Mesenchymal stem cell (in vitro differentiated cells and primary cell): ENCODE results near the gene NAALADL2.
"Not testable (repeated sequence)": the region's sequence is repeated elsewhere in the genome, so short reads cannot be mapped to it uniquely, and the experiment has no call there.

ENCODE experiments used
- DNase-seq: peaks from one replicate; pipeline ENCODE4 v3.0.0-alpha.2; 2013
- H2AFZ ChIP-seq: one replicate; pipeline ENCODE4 v1.6.1; 2013; ENCODE audit warnings: low read depth, mild to moderate bottlenecking, control low read depth, inconsistent platforms, low read length, moderate library complexity
- H2AK5ac ChIP-seq: 2 replicates; pipeline ENCODE4 v1.6.1; 2013; ENCODE audit warnings: low read length, moderate library complexity, mild to moderate bottlenecking, inconsistent platforms; ENCODE audit not compliant: severe bottlenecking
- H2BK120ac ChIP-seq: one replicate; pipeline ENCODE4 v1.6.1; 2013; ENCODE audit warnings: low read depth, mild to moderate bottlenecking, inconsistent platforms, low read length, moderate library complexity
- H2BK12ac ChIP-seq, 2 experiments: one replicate each; pipeline ENCODE4 v1.6.1; 2013; ENCODE audit warnings: inconsistent platforms in 2 of 2, low read length in 2 of 2, mild to moderate bottlenecking in 2 of 2, moderate library complexity in 2 of 2, control low read depth in 1 of 2
- H2BK15ac ChIP-seq: one replicate; pipeline ENCODE4 v1.6.1; 2013; ENCODE audit warnings: mild to moderate bottlenecking, low read depth, inconsistent platforms; ENCODE audit not compliant: poor library complexity, severe bottlenecking
- H2BK5ac ChIP-seq: 2 replicates; pipeline ENCODE4 v1.6.1; 2013; ENCODE audit warnings: low read depth, mild to moderate bottlenecking, low read length, control low read depth, inconsistent platforms; ENCODE audit not compliant: poor library complexity, severe bottlenecking
- H3K14ac ChIP-seq, 2 experiments: one replicate each; pipeline ENCODE4 v1.6.1; 2013; ENCODE audit warnings: inconsistent platforms in 2 of 2, low read length in 2 of 2, control low read depth in 1 of 2, mild to moderate bottlenecking in 1 of 2, moderate library complexity in 1 of 2
- H3K18ac ChIP-seq, 2 experiments: one replicate each; pipeline ENCODE4 v1.6.1; 2013; ENCODE audit warnings: inconsistent platforms in 2 of 2, low read length in 2 of 2, control low read depth in 1 of 2, low read depth in 1 of 2, mild to moderate bottlenecking in 1 of 2
- H3K23ac ChIP-seq, 2 experiments: one replicate each; pipeline ENCODE4 v1.6.1; 2013; ENCODE audit warnings: inconsistent platforms in 2 of 2, low read length in 2 of 2, mild to moderate bottlenecking in 2 of 2, moderate library complexity in 2 of 2, control low read depth in 1 of 2
- H3K27ac ChIP-seq: 2 replicates; pipeline ENCODE4 v1.5.1; 2013; ENCODE audit warnings: mild to moderate bottlenecking, moderate library complexity, low read length, control low read depth, inconsistent platforms; ENCODE audit not compliant: poor library complexity, severe bottlenecking
- H3K27me3 ChIP-seq, 2 experiments: 2 replicates each; pipeline versions ENCODE4 v1.6.1 to v1.7.0; 2013; ENCODE audit warnings: low read length in 2 of 2, mild to moderate bottlenecking in 2 of 2, moderate library complexity in 2 of 2, control low read depth in 1 of 2, inconsistent platforms in 1 of 2; ENCODE audit not compliant: control insufficient read depth in 1 of 2, insufficient read depth in 1 of 2
- H3K36me3 ChIP-seq, 2 experiments: 2 replicates each; pipeline versions ENCODE4 v1.6.1 to v1.7.0; 2013; ENCODE audit warnings: low read length in 2 of 2, control low read depth in 1 of 2, inconsistent platforms in 1 of 2, low read depth in 1 of 2, mild to moderate bottlenecking in 1 of 2; ENCODE audit not compliant: insufficient read depth in 2 of 2, control insufficient read depth in 1 of 2
- H3K4ac ChIP-seq, 2 experiments: one replicate each; pipeline ENCODE4 v1.6.1; 2013; ENCODE audit warnings: inconsistent platforms in 2 of 2, low read length in 2 of 2, mild to moderate bottlenecking in 2 of 2, moderate library complexity in 2 of 2, control low read depth in 1 of 2, low read depth in 1 of 2
- H3K4me1 ChIP-seq: 2 replicates; pipeline ENCODE4 v1.6.1; 2013; ENCODE audit warnings: low read depth, low read length, control low read depth; ENCODE audit not compliant: control insufficient read depth, insufficient read depth
- H3K4me2 ChIP-seq: 2 replicates; pipeline ENCODE4 v1.6.1; 2013; ENCODE audit warnings: low read length, mild to moderate bottlenecking, inconsistent platforms; ENCODE audit not compliant: poor library complexity, severe bottlenecking
- H3K4me3 ChIP-seq, 2 experiments: 2 replicates each; pipeline versions ENCODE4 v1.5.1 to v1.7.0; 2013; ENCODE audit warnings: low read length in 2 of 2, mild to moderate bottlenecking in 2 of 2, control low read depth in 1 of 2, low read depth in 1 of 2; ENCODE audit not compliant: insufficient read depth in 1 of 2
- H3K79me1 ChIP-seq: replicated peaks from 2 replicates; pipeline ENCODE4 v1.6.1; 2013; ENCODE audit warnings: mild to moderate bottlenecking, control low read depth, low read length, inconsistent platforms; ENCODE audit not compliant: poor library complexity, severe bottlenecking
- H3K9ac ChIP-seq: 2 replicates; pipeline ENCODE4 v1.7.0; 2013; ENCODE audit warnings: mild to moderate bottlenecking, low read length, moderate library complexity
- H3K9me3 ChIP-seq: 2 replicates; pipeline ENCODE4 v1.7.0; 2013; ENCODE audit warnings: mild to moderate bottlenecking, low read length; ENCODE audit not compliant: control insufficient read depth
- H4K8ac ChIP-seq: one replicate; pipeline ENCODE4 v1.6.1; 2013; ENCODE audit warnings: inconsistent platforms, mild to moderate bottlenecking, low read length, moderate library complexity
- H4K91ac ChIP-seq: one replicate; pipeline ENCODE4 v1.6.1; 2013; ENCODE audit warnings: mild to moderate bottlenecking, low read length, inconsistent platforms
- WGBS: methylation state at CpG from one replicate; pipeline ENCODE4 v1.1.7; 2013; ENCODE audit warnings: mixed read lengths; 5-methylcytosine and 5-hydroxymethylcytosine counted together

Gene NAALADL2

DNA sequence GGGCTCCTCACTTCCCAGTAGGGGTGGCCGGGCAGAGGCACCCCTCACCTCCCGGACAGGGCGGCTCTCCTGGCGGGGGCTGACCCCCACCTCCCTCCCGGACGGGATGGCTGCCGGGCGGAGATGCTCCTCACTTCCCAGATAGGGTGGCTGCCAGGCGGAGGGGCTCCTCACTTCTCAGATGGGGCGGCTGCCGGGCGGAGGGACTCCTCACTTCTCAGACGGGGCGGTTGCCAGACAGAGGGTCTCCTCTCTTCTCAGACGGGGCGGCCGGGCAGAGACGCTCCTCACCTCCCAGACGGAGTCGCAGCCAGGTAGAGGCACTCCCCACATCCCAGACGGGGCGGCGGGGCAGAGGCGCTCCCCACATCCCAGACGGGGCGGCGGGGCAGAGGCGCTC, 273.6 kb downstream of the NAALADL2 start:
- not testable (repeated sequence) for H3K14ac ChIP-seq, H3K27me3 ChIP-seq, H3K9ac ChIP-seq, H3K4me2 ChIP-seq, H3K4me3 ChIP-seq, H2BK15ac ChIP-seq, H4K8ac ChIP-seq, H3K27ac ChIP-seq, H3K9me3 ChIP-seq, H3K4me1 ChIP-seq, H3K79me1 ChIP-seq, H2AK5ac ChIP-seq, H3K36me3 ChIP-seq, H3K4ac ChIP-seq, H2AFZ ChIP-seq, H2BK120ac ChIP-seq, DNase-seq, H2BK5ac ChIP-seq, H2BK12ac ChIP-seq, H4K91ac ChIP-seq, H3K23ac ChIP-seq, H3K18ac ChIP-seq
- 97% methylated on average over 10 of the region's 28 CpGs for WGBS

DNA sequence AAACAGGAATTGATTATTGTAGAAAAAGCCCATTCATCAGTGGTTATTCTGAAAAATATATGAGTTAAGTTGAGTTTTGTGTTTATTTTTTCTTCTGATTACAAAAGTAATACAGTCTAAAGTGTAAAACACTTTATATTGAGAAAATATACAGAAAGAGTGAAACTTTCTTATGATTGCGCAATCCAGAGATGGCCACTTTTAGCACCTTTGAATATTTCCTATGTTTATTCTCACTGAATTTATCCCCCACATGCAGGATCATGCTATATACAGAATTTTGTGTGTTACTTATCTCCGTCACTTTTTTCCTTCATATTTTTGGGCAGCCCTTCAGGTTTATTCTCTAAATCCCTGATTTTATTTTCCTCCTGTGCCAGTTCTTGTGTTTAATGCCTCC, 285.2 kb downstream of the NAALADL2 start:
- Histone ChIP-seq H3K23ac (no peak overlapping the region), H2BK12ac (no peak overlapping the region), H2BK120ac (no peak overlapping the region), H2AK5ac (no peak overlapping the region), H3K4me1 (no peaks in the 10 kb centered on the region), H4K91ac (no peak overlapping the region), H2BK5ac (no peak overlapping the region), H3K27ac (no peak overlapping the region), H3K18ac (no peak overlapping the region), H3K4ac (no peak overlapping the region), H3K27me3 (no peaks in the 10 kb centered on the region), H4K8ac (no peak overlapping the region), H3K9ac (no peak overlapping the region), H3K14ac (no peak overlapping the region), H3K36me3 (no peaks in the 10 kb centered on the region), H2AFZ (no peak overlapping the region), H2BK15ac (no peak overlapping the region), H3K79me1 (no peaks in the 10 kb centered on the region), H3K9me3 (no peaks in the 10 kb centered on the region), H3K4me3 (no peak overlapping the region), H3K4me2 (no peak overlapping the region)
- no peak for DNase-seq
- WGBS: 99% methylated on average over 2 of the region's 2 CpGs

DNA sequence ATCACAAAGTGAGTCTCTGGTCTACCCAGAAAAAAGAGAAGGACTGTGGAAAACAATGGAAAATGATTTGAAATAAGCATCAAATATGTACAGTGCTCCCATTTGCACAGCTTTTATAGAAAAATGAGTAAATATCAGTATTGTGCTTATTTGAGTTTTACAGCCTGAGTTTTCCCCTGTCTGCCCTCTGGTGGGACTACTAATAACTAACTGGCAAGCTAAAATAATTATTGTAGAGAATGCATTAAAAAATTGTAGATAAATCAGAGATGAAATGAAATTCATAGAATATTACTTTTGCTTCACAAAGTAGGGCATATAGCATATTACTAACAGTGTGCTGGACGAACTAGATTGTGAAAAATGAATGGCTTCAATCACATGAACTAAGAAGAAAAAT, 287.1 kb downstream of the NAALADL2 start:
- no peaks in the 10 kb centered on the region for H3K79me1 ChIP-seq
- H3K14ac ChIP-seq: no peak overlapping the region
- H4K91ac ChIP-seq: no peak overlapping the region
- H3K18ac ChIP-seq: no peak overlapping the region
- H3K23ac ChIP-seq: no peak overlapping the region
- DNase-seq: peak; percentile 27
- H2BK120ac ChIP-seq: no peak overlapping the region
- no peaks in the 10 kb centered on the region for H3K4me1 ChIP-seq
- H3K4ac ChIP-seq: no peak overlapping the region
- H3K4me3 ChIP-seq: no peak overlapping the region
- H4K8ac ChIP-seq: no peak overlapping the region
- no peak overlapping the region for H3K4me2 ChIP-seq
- no peak overlapping the region for H3K27ac ChIP-seq
- no peaks in the 10 kb centered on the region for H3K27me3 ChIP-seq
- no peak overlapping the region for H2BK12ac ChIP-seq
- no peak overlapping the region for H2BK5ac ChIP-seq
- H2AK5ac ChIP-seq: no peak overlapping the region
- no peaks in the 10 kb centered on the region for H3K9me3 ChIP-seq
- H2AFZ ChIP-seq: no peak overlapping the region
- 57% methylated on average over 1 of the region's 1 CpG for WGBS
- H2BK15ac ChIP-seq: no peak overlapping the region
- no peaks in the 10 kb centered on the region for H3K36me3 ChIP-seq
- no peak overlapping the region for H3K9ac ChIP-seq

DNA sequence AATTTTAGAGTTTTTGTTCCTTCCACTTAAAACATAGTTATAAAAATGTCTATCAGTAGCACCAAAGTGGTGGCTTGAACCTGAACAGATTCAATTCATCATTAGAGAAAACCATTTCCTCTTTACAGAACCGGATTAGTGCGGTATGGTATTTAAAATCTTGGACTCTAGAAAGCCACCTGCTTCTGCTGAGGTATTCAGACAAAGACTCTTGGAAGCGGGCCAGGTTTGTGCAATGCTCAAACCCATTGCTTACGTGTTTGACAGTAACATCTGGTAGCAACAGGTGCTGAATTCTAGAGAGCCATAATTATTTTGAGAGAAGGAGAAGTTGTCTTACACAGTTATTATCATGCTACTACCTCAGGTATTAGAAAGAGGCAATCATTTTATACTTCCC, 290.5 kb downstream of the NAALADL2 start:
- Histone ChIP-seq H3K23ac (no peak overlapping the region), H3K27me3 (no peaks in the 10 kb centered on the region), H3K4me3 (no peak overlapping the region), H3K4ac (no peak overlapping the region), H3K9me3 (no peaks in the 10 kb centered on the region), H2BK15ac (no peak overlapping the region), H3K18ac (no peak overlapping the region), H3K14ac (no peak overlapping the region), H2BK5ac (no peak overlapping the region), H3K9ac (no peak overlapping the region), H3K27ac (no peak overlapping the region), H4K8ac (no peak overlapping the region), H2AK5ac (no peak overlapping the region), H2BK120ac (no peak overlapping the region), H3K36me3 (no peaks in the 10 kb centered on the region), H3K4me2 (no peak overlapping the region), H4K91ac (no peak overlapping the region), H2AFZ (no peak overlapping the region), H3K79me1 (no peaks in the 10 kb centered on the region), H2BK12ac (no peak overlapping the region), H3K4me1 (no peaks in the 10 kb centered on the region)
- no peak for DNase-seq
- WGBS: 86% methylated on average over 4 of the region's 4 CpGs
